GM12878 (cell line): ENCODE data around the gene VAC14. TPM values are rescaled to one million over a fixed set of nuclear protein-coding genes. Genes with fewer than 3 reads are reported as not detected.
A peak's percentile ranks its signal among the peaks of the same experiment; 100 is the strongest.

Source experiments
- ATAC-seq: fragments of 200-7000 bp; cut with Tn5 transposase; 3 replicates; pipeline ENCODE4 v1.9.1; 2020; ENCODE audit warnings: mild to moderate bottlenecking, moderate library complexity
- BruUV-seq: library from RNA; stranded (reverse); fragments of 400-500 nt; replicated peaks from 2 replicates; lab custom pipeline; 2021; lab: Mats Ljungman, UMichigan
- CTCF ChIA-PET: fragments of 300-600 bp; sonication (Branson Sonifier 250); formaldehyde crosslinking; extraction: SDS; loops from one replicate; lab custom pipeline; 2021; ENCODE audit warnings: inconsistent platforms; lab: Yijun Ruan, JAX
- POLR2A ChIA-PET: fragments of 350-600 bp; formaldehyde crosslinking; extraction: SDS; loops from one replicate; lab custom pipeline; 2021; ENCODE audit warnings: inconsistent platforms; lab: Charles Lee
- RAD21 ChIA-PET: fragments of 300-600 bp; sonication (Branson Sonifier 250); formaldehyde crosslinking; loops from one replicate; lab custom pipeline; 2023; ENCODE audit warnings: antibody characterized with exemption; ENCODE audit not compliant: unreplicated experiment; lab: Charles Lee
- SMC1A ChIA-PET: fragments of 300-600 bp; sonication (Branson Sonifier 250); formaldehyde crosslinking; loops from one replicate; lab custom pipeline; 2023; ENCODE audit not compliant: unreplicated experiment, uncharacterized antibody; lab: Charles Lee
- DNase-seq: peaks from one replicate; pipeline ENCODE4 v3.0.0-alpha.2; 2011; ENCODE audit warnings: low read depth, low spot score
- FAIRE-seq: peaks from 3 replicates; lab custom pipeline; 2011; peaks lifted over from hg19 to GRCh38; lab: Jason Lieb, UNC
- H2AFZ ChIP-seq: 2 replicates; pipeline ENCODE4 v1.6.0; 2011; ENCODE audit warnings: low read depth, low read length, control low read depth; ENCODE audit not compliant: control insufficient read depth
- H3K27ac ChIP-seq: 2 replicates; pipeline ENCODE4 v1.5.1; 2011; ENCODE audit warnings: control low read depth; ENCODE audit not compliant: control insufficient read depth, insufficient read depth
- H3K27me3 ChIP-seq, 2 experiments: replicated peaks in 1 of 2; 2 replicates each; pipeline versions ENCODE4 v1.6.0 to v1.6.1; 2011; ENCODE audit warnings: low read length in 1 of 2; ENCODE audit not compliant: control insufficient read depth in 2 of 2, insufficient read depth in 2 of 2
- H3K36me3 ChIP-seq, 2 experiments: 2 replicates each; pipeline ENCODE4 v1.5.1; 2011; ENCODE audit warnings: low read length in 1 of 2; ENCODE audit not compliant: control insufficient read depth in 2 of 2, insufficient read depth in 2 of 2
- H3K4me1 ChIP-seq: 2 replicates; pipeline ENCODE4 v1.6.1; 2011; ENCODE audit warnings: mild to moderate bottlenecking, low read length, moderate library complexity, mixed read lengths; ENCODE audit not compliant: control insufficient read depth, insufficient read depth
- H3K4me2 ChIP-seq: 2 replicates; pipeline ENCODE4 v1.6.0; 2011; ENCODE audit warnings: control low read depth; ENCODE audit not compliant: control insufficient read depth, insufficient read depth
- H3K4me3 ChIP-seq: fragments of 200-600 bp; sonication (generic); 2 replicates; pipeline ENCODE4 v1.5.1; 2016
- H3K79me2 ChIP-seq: 2 replicates; pipeline ENCODE4 v1.6.0; 2011; ENCODE audit warnings: low read length; ENCODE audit not compliant: control insufficient read depth, insufficient read depth
- H3K9ac ChIP-seq: 2 replicates; pipeline ENCODE4 v1.8.0; 2011; ENCODE audit warnings: low read length, control low read depth, mixed read lengths; ENCODE audit not compliant: control insufficient read depth, insufficient read depth
- H3K9me3 ChIP-seq: replicated peaks from 3 replicates; pipeline ENCODE4 v1.5.1; 2011; ENCODE audit warnings: mild to moderate bottlenecking, low read length; ENCODE audit not compliant: control insufficient read depth, insufficient read depth
- H4K20me1 ChIP-seq: 2 replicates; pipeline ENCODE4 v1.6.0; 2011; ENCODE audit not compliant: control insufficient read depth, insufficient read depth
- BCLAF1 ChIP-seq: fragments of 450-650 bp; IDR thresholded peaks from 2 replicates; pipeline ENCODE4 v1.6.1; 2017; ENCODE audit warnings: antibody characterized with exemption, mild to moderate bottlenecking, moderate library complexity
- DPF2 ChIP-seq: fragments of 450-650 bp; IDR thresholded peaks from 2 replicates; pipeline ENCODE4 v1.6.1; 2017; ENCODE audit warnings: mild to moderate bottlenecking
- E2F4 ChIP-seq: IDR thresholded peaks from 2 replicates; pipeline ENCODE4 v1.6.1; 2012; ENCODE audit warnings: low read depth, low read length, improper control_type of control experiment
- MAX ChIP-seq: IDR thresholded peaks from 2 replicates; pipeline ENCODE4 v1.6.1; 2012; ENCODE audit warnings: low read depth, low read length, improper control_type of control experiment
- MEF2A ChIP-seq: IDR thresholded peaks from 2 replicates; pipeline ENCODE4 v1.6.1; 2011; ENCODE audit warnings: low read depth, mild to moderate bottlenecking, low read length, moderate library complexity; ENCODE audit not compliant: insufficient read depth
- MTA2 ChIP-seq: fragments of 450-650 bp; IDR thresholded peaks from 2 replicates; pipeline ENCODE4 v1.6.1; 2016; ENCODE audit warnings: low read depth, mild to moderate bottlenecking, moderate library complexity
- MTA3 ChIP-seq: IDR thresholded peaks from 2 replicates; pipeline ENCODE4 v1.6.1; 2012; ENCODE audit warnings: low read length, inconsistent platforms, borderline replicate concordance
- MYC ChIP-seq: IDR thresholded peaks from 2 replicates; pipeline ENCODE4 v1.6.1; 2011; ENCODE audit warnings: mild to moderate bottlenecking, low read length, moderate library complexity, inconsistent platforms; ENCODE audit not compliant: insufficient read depth, insufficient replicate concordance, insufficient read length, severe bottlenecking
- NBN ChIP-seq: fragments of 450-650 bp; IDR thresholded peaks from 2 replicates; pipeline ENCODE4 v1.6.1; 2016
- NFIC ChIP-seq: IDR thresholded peaks from 2 replicates; pipeline ENCODE4 v1.6.1; 2012; ENCODE audit warnings: low read depth, mild to moderate bottlenecking, inconsistent platforms, low read length, moderate library complexity
- NFYA ChIP-seq: IDR thresholded peaks from 2 replicates; pipeline ENCODE4 v1.6.1; 2011; ENCODE audit warnings: low read depth, mild to moderate bottlenecking, low read length, improper control_type of control experiment, borderline replicate concordance
- NKRF ChIP-seq: fragments of 450-650 bp; conservative IDR thresholded peaks from 2 replicates; pipeline ENCODE4 v1.6.1; 2017; ENCODE audit warnings: mild to moderate bottlenecking, moderate library complexity
- RB1 ChIP-seq: fragments of 450-650 bp; formaldehyde crosslinking; IDR thresholded peaks from 2 replicates; pipeline ENCODE4 v1.6.1; 2017; ENCODE audit warnings: mild to moderate bottlenecking, borderline replicate concordance
- SIX5 ChIP-seq: IDR thresholded peaks from 2 replicates; pipeline ENCODE4 v1.6.1; 2011; ENCODE audit warnings: mild to moderate bottlenecking, low read depth, low read length, moderate library complexity; ENCODE audit not compliant: severe bottlenecking
- SMC3 ChIP-seq: IDR thresholded peaks from 2 replicates; pipeline ENCODE4 v1.6.1; 2011; ENCODE audit warnings: low read length, improper control_type of control experiment, borderline replicate concordance
- SP1 ChIP-seq: IDR thresholded peaks from one replicate; pipeline ENCODE4 v1.6.1; 2011; ENCODE audit warnings: low read depth, low read length
- WRNIP1 ChIP-seq: IDR thresholded peaks from 2 replicates; pipeline ENCODE4 v1.6.1; 2011; ENCODE audit warnings: low read depth, low read length, improper control_type of control experiment, borderline replicate concordance
- ZZZ3 ChIP-seq: IDR thresholded peaks from 2 replicates; pipeline ENCODE4 v1.6.1; 2011; ENCODE audit warnings: low read depth; ENCODE audit not compliant: control insufficient read depth, insufficient read length
- WGBS: methylation state at CpG from one replicate; pipeline ENCODE4 v1.1.6; 2016; ENCODE audit warnings: low lambda C conversion rate; ENCODE audit not compliant: insufficient replicate concordance, insufficient coverage; ENCODE audit errors: missing lambda C conversion rate; 5-methylcytosine and 5-hydroxymethylcytosine counted together
- in situ Hi-C: fragments of 300-500 bp; cut with MboI; formaldehyde crosslinking; loops from 9 replicates; pipeline ENCODE4 v1.14.3; 2018; ENCODE audit warnings: mixed read lengths
- intact Hi-C: fragments of 100-400 bp; cut with micrococcal nuclease; formaldehyde crosslinking; loops from one replicate; pipeline ENCODE4 v1.14.2; 2022; ENCODE audit not compliant: unreplicated experiment
- polyA plus RNA-seq, 11 experiments: library from polyadenylated mRNA; depleted of rRNA in 4 of 11; unstranded in 6 of 11; stranded (reverse) in 5 of 11; fragments of >200 nt; fragmentation: Nextera tagmentation in 4 of 11; fragmentation: Illumina TruSeq in 1 of 11; extraction: Ambion mirVana in 4 of 11; extraction: Trizol in 1 of 11; gene quantifications; 1 replicate in 1 of 11; 2 replicates in 10 of 11; pipeline versions ENCODE4 v1.2.1 to v1.2.3, GENCODE V29; 2011 to 2016; ENCODE audit warnings: inconsistent platforms in 2 of 11, missing spikeins in 2 of 11, low read depth in 1 of 11
- total RNA-seq, 4 experiments: library from RNA; depleted of rRNA in 3 of 4; stranded (reverse); fragments of >200 nt in 3 of 4; fragmentation: Illumina TruSeq in 1 of 4; extraction: Trizol in 1 of 4; gene quantifications; 2 replicates each; pipeline versions ENCODE4 v1.2.1 to v1.2.3, GENCODE V29; 2013 to 2021

Gene VAC14
- total and polyA plus RNA-seq, 10 of the 15 experiments (the other 5 are each of a cell fraction or from before 2014, with no cell fraction given) = 1.3 to 45.5 (median 25.5) TPM

GRCh38 chr16:70801611-70802010, 653 bp upstream of the VAC14 start:
- FAIRE-seq = no peak
- CTCF ChIA-PET = interaction anchor here (0.5 kb wide), 1 partner anchor 24 kb away, joined by 3 read pairs; no protein-coding TSS in a partner anchor
- POLR2A ChIA-PET = no interaction called here

More at GRCh38 chr16:70801611-70802010, 653 bp upstream of the VAC14 start:
- in situ Hi-C loops (no loop called here), intact Hi-C loops (no loop called here)
- Histone ChIP-seq H3K9ac (no peak overlapping the region), H4K20me1 (no peaks in the 10 kb centered on the region), H2AFZ (peak overlapping the region; percentile 97), H3K36me3 (no peaks in the 10 kb centered on the region; a peak in 1 of 4 replicates), H3K27me3 (no peaks in the 10 kb centered on the region), H3K9me3 (peaks cover 2% of the 10 kb centered on the region; the same call in 1 of the 3 replicates), H3K79me2 (peaks cover 21% of the 10 kb centered on the region), H3K4me1 (peaks cover 5% of the 10 kb centered on the region; the same call in 1 of the 2 replicates), H3K4me3 (no peak overlapping the region), H3K4me2 (no peak overlapping the region), H3K27ac (no peak overlapping the region)
- ChIA-PET RAD21 (no interaction called here), SMC1A (interaction anchor here (0.6 kb wide), 1 partner anchor 49 kb away, joined by 3 read pairs; no protein-coding TSS in a partner anchor)
- 54% methylated on average over 3 of the region's 3 CpGs for WGBS
- DNase-seq = no peak
- TF ChIP-seq ZZZ3 (no peak), NFIC (no peak), SIX5 (no peak), BCLAF1 (no peak), DPF2 (no peak), NKRF (no peak), NFYA (no peak), MTA3 (no peak), MYC (no peak), MAX (no peak), SMC3 (no peak), SP1 (no peak), E2F4 (no peak), MEF2A (no peak), RB1 (no peak), NBN (no peak), WRNIP1 (no peak), MTA2 (no peak)
- BruUV-seq = no TSS peak
- ATAC-seq = no peak
